MM.1S (cell line): Measurements from ENCODE around the gene DHRS7B.
"Not testable (repeated sequence)": the region's sequence is repeated elsewhere in the genome, so short reads cannot be mapped to it uniquely, and the experiment has no call there.

Experiments
- DNase-seq: peaks from one replicate; pipeline ENCODE4 v3.0.0-alpha.2; 2015
- H2AFZ ChIP-seq: fragments of 300-600 bp; sonication (generic); 2 replicates; pipeline ENCODE4 v1.6.0; 2016; ENCODE audit warnings: antibody characterized with exemption, low read length
- H3F3A ChIP-seq: fragments of 300-600 bp; sonication (generic); 2 replicates; pipeline ENCODE4 v1.6.1; 2016; ENCODE audit warnings: mild to moderate bottlenecking, antibody characterized with exemption, low read length, moderate library complexity, mixed read lengths; ENCODE audit not compliant: insufficient read depth
- H3K27ac ChIP-seq: fragments of 300-600 bp; sonication (generic); 2 replicates; pipeline ENCODE4 v1.5.1; 2016; ENCODE audit warnings: mild to moderate bottlenecking, low read length
- H3K27me3 ChIP-seq: fragments of 300-600 bp; sonication (generic); replicated peaks from 2 replicates; pipeline ENCODE4 v1.6.0; 2016; ENCODE audit warnings: low read length; ENCODE audit not compliant: insufficient read depth
- H3K36me3 ChIP-seq: fragments of 300-600 bp; sonication (generic); replicated peaks from 2 replicates; pipeline ENCODE4 v1.6.1; 2016; ENCODE audit warnings: mild to moderate bottlenecking, low read length, mixed read lengths; ENCODE audit not compliant: insufficient read depth
- H3K4me1 ChIP-seq: fragments of 300-600 bp; sonication (generic); 2 replicates; pipeline ENCODE4 v1.6.1; 2016; ENCODE audit warnings: low read length, mixed read lengths
- H3K4me2 ChIP-seq: fragments of 300-600 bp; sonication (generic); 2 replicates; pipeline ENCODE4 v1.6.0; 2016; ENCODE audit warnings: low read depth, low read length
- H3K4me3 ChIP-seq: fragments of 300-600 bp; sonication (generic); 2 replicates; pipeline ENCODE4 v1.5.1; 2016; ENCODE audit warnings: low read length, mixed read lengths
- H3K79me2 ChIP-seq: fragments of 300-600 bp; sonication (generic); 2 replicates; pipeline ENCODE4 v1.6.1; 2016; ENCODE audit warnings: mixed run types, low read length, mixed read lengths
- H3K9ac ChIP-seq: fragments of 300-600 bp; sonication (generic); 2 replicates; pipeline ENCODE4 v1.6.1; 2016; ENCODE audit warnings: low read length, mixed read lengths
- H3K9me2 ChIP-seq: fragments of 300-600 bp; sonication (generic); replicated peaks from 2 replicates; pipeline ENCODE4 v1.6.1; 2016; ENCODE audit warnings: mild to moderate bottlenecking, low read length, mixed read lengths; ENCODE audit not compliant: insufficient read depth
- H3K9me3 ChIP-seq: fragments of 300-600 bp; sonication (generic); replicated peaks from 2 replicates; pipeline ENCODE4 v1.6.1; 2016; ENCODE audit warnings: mild to moderate bottlenecking, low read length, mixed read lengths; ENCODE audit not compliant: insufficient read depth
- H4K20me1 ChIP-seq: fragments of 300-600 bp; sonication (generic); 2 replicates; pipeline ENCODE4 v1.6.1; 2016; ENCODE audit warnings: mild to moderate bottlenecking, low read length, moderate library complexity, mixed read lengths; ENCODE audit not compliant: insufficient read depth
- EZH2 ChIP-seq: fragments of 300-600 bp; sonication (generic); optimal IDR thresholded peaks from 2 replicates; pipeline ENCODE3; 2017; ENCODE audit warnings: low read depth, mild to moderate bottlenecking, antibody characterized with exemption, low read length, mixed read lengths
- EZH2phosphoT487 ChIP-seq: fragments of 300-600 bp; sonication (generic); IDR thresholded peaks from 2 replicates; pipeline ENCODE4 v1.6.1; 2018; ENCODE audit warnings: antibody characterized with exemption, low read length
- TF ChIP-seq, protein P1 (sequence below): fragments of 300-600 bp; sonication (generic); IDR thresholded peaks from 2 replicates; pipeline ENCODE4 v1.5.1; 2016; ENCODE audit warnings: antibody characterized with exemption, low read length, mixed read lengths

The DHRS7B gene

DNA sequence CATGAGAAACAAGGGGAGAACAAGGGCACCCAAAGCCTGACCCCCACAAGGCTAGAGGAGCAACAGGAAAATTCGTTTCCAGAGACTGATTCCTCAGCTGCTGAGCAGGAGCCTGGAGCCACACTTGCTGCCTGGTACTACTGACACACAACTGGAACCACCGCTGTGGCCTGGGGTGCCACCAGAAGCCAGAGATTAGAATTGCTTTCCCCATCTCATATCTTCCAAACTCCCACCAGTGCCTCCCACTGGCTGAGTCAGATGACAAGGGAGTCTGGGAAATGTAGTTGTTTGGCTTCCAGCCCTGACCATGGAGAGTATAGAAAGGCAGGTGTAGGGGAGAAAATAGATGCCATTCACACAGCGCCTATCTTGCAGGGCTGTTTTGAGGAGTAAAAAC is 91.3 kb downstream of the DHRS7B start:
- no peak overlapping the region for H3K4me2 ChIP-seq
- peaks cover 40% of the 10 kb centered on the region for H3K79me2 ChIP-seq
- peaks cover 6% of the 10 kb centered on the region; the same call in 1 of the 2 replicates for H3F3A ChIP-seq
- peaks cover 5% of the 10 kb centered on the region; the same call in 1 of the 2 replicates for H3K4me1 ChIP-seq
- no peaks in the 10 kb centered on the region for H4K20me1 ChIP-seq
- H3K9me2 ChIP-seq = no peaks in the 10 kb centered on the region
- H3K9me3 ChIP-seq = no peaks in the 10 kb centered on the region
- no peak overlapping the region for H3K9ac ChIP-seq
- H3K4me3 ChIP-seq = no peak overlapping the region
- H3K27me3 ChIP-seq = no peaks in the 10 kb centered on the region
- no peak for DNase-seq
- H3K27ac ChIP-seq = no peak overlapping the region
- no peak for TF ChIP-seq EZH2
- no peak for TF ChIP-seq EZH2phosphoT487
- TF ChIP-seq, protein P1, sequence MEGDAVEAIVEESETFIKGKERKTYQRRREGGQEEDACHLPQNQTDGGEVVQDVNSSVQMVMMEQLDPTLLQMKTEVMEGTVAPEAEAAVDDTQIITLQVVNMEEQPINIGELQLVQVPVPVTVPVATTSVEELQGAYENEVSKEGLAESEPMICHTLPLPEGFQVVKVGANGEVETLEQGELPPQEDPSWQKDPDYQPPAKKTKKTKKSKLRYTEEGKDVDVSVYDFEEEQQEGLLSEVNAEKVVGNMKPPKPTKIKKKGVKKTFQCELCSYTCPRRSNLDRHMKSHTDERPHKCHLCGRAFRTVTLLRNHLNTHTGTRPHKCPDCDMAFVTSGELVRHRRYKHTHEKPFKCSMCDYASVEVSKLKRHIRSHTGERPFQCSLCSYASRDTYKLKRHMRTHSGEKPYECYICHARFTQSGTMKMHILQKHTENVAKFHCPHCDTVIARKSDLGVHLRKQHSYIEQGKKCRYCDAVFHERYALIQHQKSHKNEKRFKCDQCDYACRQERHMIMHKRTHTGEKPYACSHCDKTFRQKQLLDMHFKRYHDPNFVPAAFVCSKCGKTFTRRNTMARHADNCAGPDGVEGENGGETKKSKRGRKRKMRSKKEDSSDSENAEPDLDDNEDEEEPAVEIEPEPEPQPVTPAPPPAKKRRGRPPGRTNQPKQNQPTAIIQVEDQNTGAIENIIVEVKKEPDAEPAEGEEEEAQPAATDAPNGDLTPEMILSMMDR = no peak
- no peak overlapping the region for H2AFZ ChIP-seq
- H3K36me3 ChIP-seq = no peaks in the 10 kb centered on the region

DNA sequence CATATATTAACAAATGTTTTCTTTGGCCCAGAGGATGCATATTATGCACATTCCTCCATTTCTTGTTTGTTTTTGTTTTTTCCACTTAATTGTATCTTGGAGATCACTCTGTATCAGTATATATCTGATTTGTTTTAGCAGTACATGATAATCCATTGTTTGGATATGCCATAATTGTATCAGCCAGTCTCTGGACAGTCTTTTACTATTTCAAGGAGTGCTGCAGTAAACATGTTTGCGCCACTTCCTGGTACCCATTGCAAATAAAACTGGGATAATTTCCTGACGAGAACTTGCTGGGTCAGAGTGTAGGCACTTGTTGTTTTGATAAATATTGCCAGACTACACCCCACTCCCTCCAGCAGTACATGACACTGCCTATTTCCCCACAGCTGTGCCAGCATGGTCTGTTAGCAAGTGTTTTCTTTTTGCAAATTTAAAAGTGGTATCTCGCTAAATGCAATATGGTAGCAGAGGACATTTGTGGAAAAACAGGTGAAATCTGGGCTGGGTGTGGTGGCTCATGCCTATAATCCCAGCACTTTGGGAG is 92.1 kb downstream of the DHRS7B start:
- no peak overlapping the region for H3K9ac ChIP-seq

DNA sequence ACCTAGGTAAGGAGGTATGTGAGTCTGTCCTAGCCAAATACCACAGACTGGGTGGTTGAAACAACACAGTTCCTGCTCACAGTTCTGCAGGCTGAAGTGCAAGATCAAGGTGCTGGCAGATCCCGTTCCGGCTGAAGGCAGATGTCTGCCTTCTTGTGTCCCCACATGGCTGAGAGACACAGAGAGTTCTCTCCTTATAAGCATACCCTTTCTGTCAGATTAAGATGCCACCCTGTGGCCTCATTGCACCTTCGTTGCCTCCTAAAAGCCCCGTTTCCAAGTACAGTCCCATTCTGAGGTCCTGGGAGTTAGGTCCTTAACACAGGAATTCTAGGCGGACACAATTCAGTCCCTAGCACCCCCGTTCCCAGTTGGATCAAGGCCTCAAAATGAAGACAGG is 96.3 kb downstream of the DHRS7B start:
- no peak overlapping the region for H3K4me2 ChIP-seq
- no peaks in the 10 kb centered on the region for H4K20me1 ChIP-seq
- TF ChIP-seq, protein P1 = no peak
- TF ChIP-seq EZH2phosphoT487 = no peak
- no peak for TF ChIP-seq EZH2
- H3K79me2 ChIP-seq = peaks cover 6% of the 10 kb centered on the region; the same call in 1 of the 2 replicates
- H3K27me3 ChIP-seq = no peaks in the 10 kb centered on the region
- no peaks in the 10 kb centered on the region for H3K9me3 ChIP-seq
- no peaks in the 10 kb centered on the region for H3F3A ChIP-seq
- no peaks in the 10 kb centered on the region for H3K4me1 ChIP-seq
- no peaks in the 10 kb centered on the region for H3K36me3 ChIP-seq
- H3K27ac ChIP-seq = no peak overlapping the region
- no peak for DNase-seq
- H3K4me3 ChIP-seq = no peak overlapping the region
- no peak overlapping the region for H2AFZ ChIP-seq
- no peak overlapping the region for H3K9ac ChIP-seq
- H3K9me2 ChIP-seq = no peaks in the 10 kb centered on the region

More for the DNA sequence above, 92.1 kb downstream of the DHRS7B start:
- no peaks in the 10 kb centered on the region for H4K20me1 ChIP-seq
- H3K4me1 ChIP-seq = peaks cover 5% of the 10 kb centered on the region; the same call in 1 of the 2 replicates
- H3K9me3 ChIP-seq = no peaks in the 10 kb centered on the region
- no peak for DNase-seq
- TF ChIP-seq, protein P1 = no peak
- no peak for TF ChIP-seq EZH2
- TF ChIP-seq EZH2phosphoT487 = no peak
- no peaks in the 10 kb centered on the region for H3K36me3 ChIP-seq
- no peak overlapping the region for H3K4me3 ChIP-seq
- H3K79me2 ChIP-seq = peaks cover 32% of the 10 kb centered on the region
- no peaks in the 10 kb centered on the region for H3K9me2 ChIP-seq
- no peak overlapping the region for H3K27ac ChIP-seq
- H3F3A ChIP-seq = peaks cover 6% of the 10 kb centered on the region; the same call in 1 of the 2 replicates
- no peaks in the 10 kb centered on the region for H3K27me3 ChIP-seq
- no peak overlapping the region for H3K4me2 ChIP-seq
- H2AFZ ChIP-seq = no peak overlapping the region

DNA sequence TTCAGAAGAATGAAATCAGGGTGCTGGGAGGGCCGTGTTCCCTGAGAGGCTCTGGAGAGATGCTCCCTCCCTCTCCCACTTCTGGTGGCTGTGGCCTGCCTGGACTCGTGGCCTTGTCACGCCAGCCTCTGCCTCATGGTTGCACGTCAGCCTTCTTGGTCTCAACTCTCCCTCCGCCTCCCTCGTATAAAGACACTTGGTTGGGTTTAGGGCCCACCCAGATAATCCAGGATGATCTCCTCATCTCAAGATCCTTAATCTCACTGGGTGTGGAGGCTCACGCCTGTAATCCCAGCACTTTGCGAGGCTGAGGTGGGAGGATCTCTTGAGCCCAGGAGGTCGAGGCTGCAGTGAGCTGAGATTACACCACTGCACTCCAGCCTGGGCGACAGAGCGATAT is 100.5 kb downstream of the DHRS7B start:
- not testable (repeated sequence) for H3K27me3 ChIP-seq, H3F3A ChIP-seq, H3K4me1 ChIP-seq, H3K36me3 ChIP-seq, H3K79me2 ChIP-seq, H3K9me2 ChIP-seq, H3K4me3 ChIP-seq, H2AFZ ChIP-seq, H4K20me1 ChIP-seq, H3K27ac ChIP-seq, H3K9ac ChIP-seq, H3K4me2 ChIP-seq, H3K9me3 ChIP-seq, DNase-seq
